Measurements from ENCODE around the gene PATJ.

GRCh38 chr1:62188111-62188510, 445.8 kb downstream of the PATJ start:
- TF ChIP-seq CTCF (IDR thresholded peaks at IDR 0.05) (no peak), POLR2A (IDR thresholded peaks at IDR 0.05) (no peak)

All from esophagus squamous epithelium (tissue), 4 donors.